GM23338 (cell line): ENCODE results near the gene FUT2. TPM values are rescaled to one million over a fixed set of nuclear protein-coding genes. Genes with fewer than 3 reads are reported as not detected.

Experiments
- ATAC-seq: fragments of 200-7000 bp; cut with Tn5 transposase; 3 replicates; pipeline ENCODE4 v1.9.1; 2020
- DNase-seq: peaks from one replicate; pipeline ENCODE4 v3.0.0-alpha.2; 2015; ENCODE audit warnings: low spot score
- H2AFZ ChIP-seq: fragments of 200-600 bp; sonication (generic); 2 replicates; pipeline ENCODE4 v1.8.0; 2016; ENCODE audit warnings: antibody characterized with exemption, mild to moderate bottlenecking, moderate library complexity
- H3F3A ChIP-seq: fragments of 200-600 bp; sonication (generic); replicated peaks from 2 replicates; pipeline ENCODE4 v1.8.0; 2017; ENCODE audit warnings: antibody characterized with exemption, mixed run types, low read depth
- H3K27ac ChIP-seq: fragments of 200-600 bp; sonication (generic); 2 replicates; pipeline ENCODE4 v1.6.1; 2016; ENCODE audit warnings: low read depth
- H3K27me3 ChIP-seq: fragments of 200-600 bp; sonication (generic); 2 replicates; pipeline ENCODE4 v1.8.0; 2016; ENCODE audit warnings: mild to moderate bottlenecking, mixed run types, moderate library complexity; ENCODE audit not compliant: insufficient read depth
- H3K36me3 ChIP-seq: fragments of 200-600 bp; sonication (generic); 2 replicates; pipeline ENCODE4 v1.8.0; 2016; ENCODE audit warnings: mild to moderate bottlenecking; ENCODE audit not compliant: insufficient read depth
- H3K4me1 ChIP-seq: fragments of 200-600 bp; sonication (generic); 2 replicates; pipeline ENCODE4 v1.8.0; 2016; ENCODE audit warnings: mild to moderate bottlenecking, moderate library complexity; ENCODE audit not compliant: insufficient read depth
- H3K4me2 ChIP-seq: fragments of 200-600 bp; sonication (generic); 2 replicates; pipeline ENCODE4 v1.7.1; 2017; ENCODE audit warnings: mixed run types
- H3K4me3 ChIP-seq: fragments of 200-600 bp; sonication (generic); 2 replicates; pipeline ENCODE4 v1.6.1; 2016; ENCODE audit warnings: mixed run types
- H3K79me2 ChIP-seq: fragments of 200-600 bp; sonication (generic); replicated peaks from 2 replicates; pipeline ENCODE4 v1.8.0; 2017; ENCODE audit warnings: mild to moderate bottlenecking; ENCODE audit not compliant: insufficient read depth
- H3K9me2 ChIP-seq: fragments of 200-600 bp; sonication (generic); 2 replicates; pipeline ENCODE4 v1.8.0; 2017; ENCODE audit not compliant: insufficient read depth
- H4K20me1 ChIP-seq: fragments of 200-600 bp; sonication (generic); replicated peaks from 2 replicates; pipeline ENCODE4 v1.8.0; 2017; ENCODE audit warnings: mild to moderate bottlenecking; ENCODE audit not compliant: insufficient read depth
- H3K27ac Mint-ChIP-seq: 2 replicates; pipeline ENCODE4 v1.8.0; 2020; ENCODE audit warnings: inconsistent platforms, mild to moderate bottlenecking, moderate library complexity, mixed read lengths
- H3K27me3 Mint-ChIP-seq: 3 replicates; pipeline ENCODE4 v1.8.0; 2022; ENCODE audit warnings: low read depth, mild to moderate bottlenecking, moderate library complexity, mixed read lengths, inconsistent platforms; ENCODE audit not compliant: insufficient read depth, poor library complexity
- H3K36me3 Mint-ChIP-seq: 3 replicates; pipeline ENCODE4 v1.8.0; 2021; ENCODE audit warnings: low read depth, mild to moderate bottlenecking, inconsistent platforms, moderate library complexity, mixed read lengths
- H3K4me1 Mint-ChIP-seq: 3 replicates; pipeline ENCODE4 v1.8.0; 2020; ENCODE audit warnings: mild to moderate bottlenecking, inconsistent platforms, mixed read lengths
- H3K4me3 Mint-ChIP-seq: 3 replicates; pipeline ENCODE4 v1.8.0; 2021; ENCODE audit warnings: moderate library complexity, mild to moderate bottlenecking, inconsistent platforms, mixed read lengths
- H3K9me3 Mint-ChIP-seq: 3 replicates; pipeline ENCODE4 v1.8.0; 2020; ENCODE audit warnings: moderate library complexity, mild to moderate bottlenecking, inconsistent platforms, mixed read lengths
- CREB1 ChIP-seq: fragments of 250-450 bp; sonication (Bioruptor Pico); IDR thresholded peaks from 2 replicates; pipeline ENCODE4 v1.5.0; 2020; ENCODE audit warnings: low read depth, mild to moderate bottlenecking, moderate library complexity
- JUNB ChIP-seq: IDR thresholded peaks from one replicate; pipeline ENCODE4 v1.6.1; 2016; ENCODE audit warnings: antibody characterized with exemption; ENCODE audit not compliant: unreplicated experiment
- NANOG ChIP-seq: IDR thresholded peaks from 2 replicates; pipeline ENCODE4 v1.6.1; 2016; ENCODE audit warnings: antibody characterized with exemption, borderline replicate concordance
- POLR2AphosphoS5 ChIP-seq: IDR thresholded peaks from 2 replicates; pipeline ENCODE4 v1.6.1; 2016; ENCODE audit warnings: antibody characterized with exemption, low read depth
- REST ChIP-seq: IDR thresholded peaks from one replicate; pipeline ENCODE4 v1.6.1; 2018; ENCODE audit warnings: antibody characterized with exemption; ENCODE audit not compliant: unreplicated experiment
- STAT1 ChIP-seq: IDR thresholded peaks from one replicate; pipeline ENCODE4 v1.6.1; 2016; ENCODE audit warnings: antibody characterized with exemption; ENCODE audit not compliant: unreplicated experiment
- ZNF114 ChIP-seq: fragments of 250-450 bp; sonication (Bioruptor Pico); IDR thresholded peaks from 2 replicates; pipeline ENCODE4 v1.5.0; 2020; ENCODE audit warnings: mild to moderate bottlenecking, moderate library complexity
- ZNF331 ChIP-seq: fragments of 250-450 bp; sonication (Bioruptor Pico); IDR thresholded peaks from 2 replicates; pipeline ENCODE4 v1.5.0; 2020; ENCODE audit warnings: low read depth, mild to moderate bottlenecking, moderate library complexity
- polyA plus RNA-seq: library from polyadenylated mRNA; unstranded; fragments of >200 nt; fragmentation: Nextera tagmentation; extraction: Ambion mirVana; gene quantifications from 2 replicates; pipeline ENCODE4 v1.2.1, GENCODE V29; 2016
- total RNA-seq: library from RNA; depleted of rRNA; stranded (reverse); fragments of >200 nt; shearing (Covaris generic); gene quantifications from 2 replicates; pipeline ENCODE4 v1.2.3, GENCODE V29; 2014
- TF ChIP-seq, protein P1 (sequence below), 2 experiments: fragments of 200-600 bp in 1 of 2; sonication (generic) in 1 of 2; conservative IDR thresholded peaks; 2 replicates each; pipeline versions ENCODE4 v1.5.1 to v1.6.1; 2016 to 2017; ENCODE audit warnings: antibody characterized with exemption in 2 of 2, low read depth in 2 of 2, mild to moderate bottlenecking in 2 of 2, moderate library complexity in 1 of 2

The FUT2 gene
- total and polyA plus RNA-seq, 2 experiments from 2014 or later, result 5.0 to 5.6 TPM

DNA sequence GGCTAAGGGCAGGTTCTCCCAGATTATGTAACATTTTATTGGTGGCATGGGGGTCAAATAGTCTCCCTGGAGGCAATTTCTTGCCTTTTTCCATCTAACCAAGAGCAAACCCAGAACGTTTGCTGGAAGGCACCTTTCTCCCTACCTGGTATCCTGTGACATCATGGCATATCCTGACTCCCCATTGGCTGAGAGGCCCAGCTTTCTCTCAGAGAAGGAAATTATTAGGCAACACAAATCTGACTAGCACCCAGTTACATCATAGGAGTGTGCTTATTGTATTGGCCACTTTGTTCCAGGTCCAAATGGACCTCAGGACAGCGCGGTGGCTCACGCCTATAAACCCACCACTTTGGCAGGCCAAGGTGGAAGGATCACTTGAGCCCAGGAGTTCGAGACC lies 36.0 kb upstream of the FUT2 start:
- peaks cover 8% of the 10 kb centered on the region for H3K9me3 Mint-ChIP-seq
- no peak for DNase-seq
- Histone ChIP-seq H3K4me3 (no peak overlapping the region), H3K79me2 (no peaks in the 10 kb centered on the region), H3K9me2 (no peaks in the 10 kb centered on the region), H3F3A (no peaks in the 10 kb centered on the region), H4K20me1 (no peaks in the 10 kb centered on the region), H2AFZ (no peak overlapping the region), H3K36me3 (no peaks in the 10 kb centered on the region), H3K4me2 (no peak overlapping the region), H3K27ac (no peak overlapping the region), H3K4me1 (no peaks in the 10 kb centered on the region), H3K27me3 (no peaks in the 10 kb centered on the region)
- no peak overlapping the region for H3K4me3 Mint-ChIP-seq
- no peak for ATAC-seq
- TF ChIP-seq ZNF331 (CRISPR knock-in tag), result no peak
- TF ChIP-seq POLR2AphosphoS5, result no peak
- TF ChIP-seq, protein P1, sequence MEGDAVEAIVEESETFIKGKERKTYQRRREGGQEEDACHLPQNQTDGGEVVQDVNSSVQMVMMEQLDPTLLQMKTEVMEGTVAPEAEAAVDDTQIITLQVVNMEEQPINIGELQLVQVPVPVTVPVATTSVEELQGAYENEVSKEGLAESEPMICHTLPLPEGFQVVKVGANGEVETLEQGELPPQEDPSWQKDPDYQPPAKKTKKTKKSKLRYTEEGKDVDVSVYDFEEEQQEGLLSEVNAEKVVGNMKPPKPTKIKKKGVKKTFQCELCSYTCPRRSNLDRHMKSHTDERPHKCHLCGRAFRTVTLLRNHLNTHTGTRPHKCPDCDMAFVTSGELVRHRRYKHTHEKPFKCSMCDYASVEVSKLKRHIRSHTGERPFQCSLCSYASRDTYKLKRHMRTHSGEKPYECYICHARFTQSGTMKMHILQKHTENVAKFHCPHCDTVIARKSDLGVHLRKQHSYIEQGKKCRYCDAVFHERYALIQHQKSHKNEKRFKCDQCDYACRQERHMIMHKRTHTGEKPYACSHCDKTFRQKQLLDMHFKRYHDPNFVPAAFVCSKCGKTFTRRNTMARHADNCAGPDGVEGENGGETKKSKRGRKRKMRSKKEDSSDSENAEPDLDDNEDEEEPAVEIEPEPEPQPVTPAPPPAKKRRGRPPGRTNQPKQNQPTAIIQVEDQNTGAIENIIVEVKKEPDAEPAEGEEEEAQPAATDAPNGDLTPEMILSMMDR (conservative IDR thresholded peaks at IDR 0.05; ENCODE audit: low read depth in 2 of 2), result no peak
- TF ChIP-seq ZNF114, result no peak
- no peak for TF ChIP-seq REST
- no peak for TF ChIP-seq NANOG
- no peak for TF ChIP-seq JUNB
- TF ChIP-seq CREB1, result no peak
- no peak for TF ChIP-seq STAT1
- peaks cover 9% of the 10 kb centered on the region for H3K27me3 Mint-ChIP-seq
- H3K36me3 Mint-ChIP-seq, result peaks cover 4% of the 10 kb centered on the region; the same call in 1 of the 3 replicates
- peaks cover 7% of the 10 kb centered on the region for H3K4me1 Mint-ChIP-seq
- no peak overlapping the region for H3K27ac Mint-ChIP-seq

DNA sequence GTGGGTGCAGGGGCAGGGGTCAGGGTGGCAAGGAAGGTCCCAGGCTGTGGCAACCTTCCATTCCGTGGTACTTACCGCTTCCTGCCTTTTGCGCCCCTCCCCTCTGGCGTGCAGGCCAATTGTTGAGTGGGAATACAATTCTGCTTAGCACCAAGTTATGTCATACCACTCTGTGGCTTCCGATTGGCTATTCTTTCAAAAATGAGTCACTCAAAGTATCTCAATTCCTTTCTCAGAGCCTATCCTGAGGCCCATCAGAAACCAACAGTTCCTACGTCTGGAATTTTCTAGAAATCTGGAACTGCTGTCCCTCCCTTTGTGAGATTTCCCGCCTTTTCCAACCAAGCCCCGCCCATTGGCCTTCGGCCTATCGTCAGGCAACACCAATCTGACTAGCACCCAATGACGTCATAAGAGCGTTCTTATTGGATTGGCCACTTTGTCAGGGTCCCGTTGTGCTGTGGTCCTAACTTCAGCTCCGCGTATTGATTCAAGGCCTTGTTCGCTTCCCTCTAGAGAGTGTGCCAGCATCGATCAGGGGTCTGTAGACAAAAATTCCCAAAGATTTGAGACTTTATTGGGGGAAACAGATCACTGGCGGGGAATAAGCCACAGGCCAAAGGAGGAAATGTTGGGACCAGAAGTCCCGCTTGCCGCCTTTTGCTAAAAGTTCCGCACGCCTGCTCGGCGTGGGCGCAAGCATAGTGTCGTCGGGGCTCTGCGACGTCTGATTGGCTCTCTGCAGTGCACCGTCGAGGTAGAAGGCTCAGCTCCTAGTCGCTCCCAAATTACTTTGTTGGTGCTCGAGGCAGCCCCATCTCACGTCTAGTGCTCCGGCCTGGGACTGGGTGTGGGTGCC lies 34.7 kb upstream of the FUT2 start:
- H3K4me1 Mint-ChIP-seq, result peaks cover 7% of the 10 kb centered on the region
- H2AFZ ChIP-seq, result no peak overlapping the region; the same call in 1 of the 2 replicates
- H4K20me1 ChIP-seq, result no peaks in the 10 kb centered on the region
- H3K36me3 Mint-ChIP-seq, result peaks cover 4% of the 10 kb centered on the region; the same call in 1 of the 3 replicates
- H3K27me3 Mint-ChIP-seq, result peaks cover 9% of the 10 kb centered on the region
- peak; percentile 95 for DNase-seq
- H3K27ac ChIP-seq, result no peak overlapping the region
- H3K4me3 ChIP-seq, result no peak overlapping the region
- H3K79me2 ChIP-seq, result no peaks in the 10 kb centered on the region
- no peak overlapping the region for H3K4me3 Mint-ChIP-seq
- H3K27ac Mint-ChIP-seq, result no peak overlapping the region
- no peaks in the 10 kb centered on the region for H3K27me3 ChIP-seq
- H3F3A ChIP-seq, result no peaks in the 10 kb centered on the region
- H3K36me3 ChIP-seq, result no peaks in the 10 kb centered on the region
- ATAC-seq, result peak; percentile 78
- no peak overlapping the region for H3K4me2 ChIP-seq
- no peaks in the 10 kb centered on the region for H3K4me1 ChIP-seq
- H3K9me2 ChIP-seq, result no peaks in the 10 kb centered on the region
- peaks cover 8% of the 10 kb centered on the region for H3K9me3 Mint-ChIP-seq
- TF ChIP-seq, protein P1 (conservative IDR thresholded peaks at IDR 0.05; ENCODE audit: low read depth in 2 of 2), result no peak
- TF ChIP-seq POLR2AphosphoS5 (no peak), NANOG (no peak), CREB1 (peak; percentile 87)
